NCI-H69 (cell line): Measurements from ENCODE around the gene COPG1.

ENCODE experiments used
- DNase-seq: peaks from one replicate; lab custom pipeline; 2025; lab: John Stamatoyannopoulos, UW

Gene COPG1

DNA sequence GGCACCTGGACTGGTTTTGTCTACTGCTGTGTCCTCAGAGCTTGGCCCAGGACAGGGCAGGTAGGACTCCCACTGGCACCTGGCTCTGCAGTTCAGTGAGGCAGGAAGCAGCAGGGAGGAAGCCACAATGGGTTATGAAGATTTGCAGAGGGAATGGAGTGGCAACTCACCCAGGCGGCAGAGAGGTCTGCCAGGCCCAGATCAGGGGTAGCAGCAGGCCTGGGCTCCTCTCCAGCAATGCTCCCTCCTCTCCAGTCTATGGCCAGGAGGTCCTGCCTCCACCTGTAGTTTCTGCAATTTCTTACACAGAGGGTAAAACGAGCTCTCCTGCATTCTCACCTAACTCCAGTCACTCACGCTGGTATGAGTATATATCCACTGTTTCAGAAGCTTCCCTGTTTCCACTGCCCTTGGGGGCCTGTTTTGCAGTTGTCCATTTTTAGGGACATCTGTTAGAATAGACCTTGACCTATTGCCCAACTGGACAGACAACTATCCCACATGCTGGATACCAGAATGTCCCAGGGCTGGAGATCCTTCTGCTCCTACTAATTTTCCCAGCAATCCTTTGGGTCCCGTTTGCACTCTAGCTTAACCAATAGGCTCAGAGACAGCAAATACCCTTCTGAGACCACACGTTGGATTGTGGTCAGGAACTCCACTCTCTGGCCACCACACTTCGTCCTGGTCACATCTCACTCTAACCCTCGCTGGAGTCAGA, 64.4 kb downstream of the COPG1 start:
- peak; percentile 36 for DNase-seq

DNA sequence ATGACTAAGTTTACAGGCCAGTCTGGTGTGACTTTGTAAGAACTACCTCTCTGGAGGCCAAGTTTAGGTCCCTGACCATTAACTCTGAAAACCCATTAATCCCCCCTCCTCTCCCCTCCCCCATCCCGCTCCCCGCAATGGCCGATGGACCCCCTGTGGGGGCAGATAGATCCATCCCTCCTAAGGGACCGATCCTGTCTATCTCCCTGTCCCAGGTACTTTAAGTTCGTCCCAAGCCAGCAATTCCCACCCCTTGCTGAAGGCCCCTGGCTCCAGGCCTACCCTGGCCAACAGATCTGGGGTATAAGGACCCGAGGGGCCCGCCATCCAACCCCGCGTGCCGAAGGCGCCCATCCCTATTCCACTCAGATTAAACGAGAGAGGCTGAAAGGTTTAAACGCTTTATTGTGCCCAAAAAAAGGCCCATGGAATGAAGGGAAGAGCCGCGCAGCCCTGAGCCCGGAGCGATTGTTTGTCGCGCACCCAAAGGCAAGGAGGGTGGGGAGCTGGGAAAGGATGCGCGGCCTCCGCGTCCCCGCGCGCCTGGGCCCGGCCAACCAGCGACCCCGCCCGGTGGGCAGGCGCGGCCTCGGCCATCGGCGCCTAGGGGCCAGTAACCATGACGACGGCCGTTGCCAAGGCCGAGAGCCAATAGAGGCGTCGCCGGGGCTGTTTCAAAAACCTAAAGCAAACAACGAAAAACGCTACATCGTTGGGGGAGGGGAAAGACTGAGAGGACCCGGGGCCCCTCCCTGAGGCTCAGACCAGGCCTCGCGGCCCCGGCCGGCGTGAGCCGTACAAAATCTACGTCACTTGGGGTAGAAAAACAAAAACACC, 65.2 kb downstream of the COPG1 start:
- peak; percentile 97 for DNase-seq

DNA sequence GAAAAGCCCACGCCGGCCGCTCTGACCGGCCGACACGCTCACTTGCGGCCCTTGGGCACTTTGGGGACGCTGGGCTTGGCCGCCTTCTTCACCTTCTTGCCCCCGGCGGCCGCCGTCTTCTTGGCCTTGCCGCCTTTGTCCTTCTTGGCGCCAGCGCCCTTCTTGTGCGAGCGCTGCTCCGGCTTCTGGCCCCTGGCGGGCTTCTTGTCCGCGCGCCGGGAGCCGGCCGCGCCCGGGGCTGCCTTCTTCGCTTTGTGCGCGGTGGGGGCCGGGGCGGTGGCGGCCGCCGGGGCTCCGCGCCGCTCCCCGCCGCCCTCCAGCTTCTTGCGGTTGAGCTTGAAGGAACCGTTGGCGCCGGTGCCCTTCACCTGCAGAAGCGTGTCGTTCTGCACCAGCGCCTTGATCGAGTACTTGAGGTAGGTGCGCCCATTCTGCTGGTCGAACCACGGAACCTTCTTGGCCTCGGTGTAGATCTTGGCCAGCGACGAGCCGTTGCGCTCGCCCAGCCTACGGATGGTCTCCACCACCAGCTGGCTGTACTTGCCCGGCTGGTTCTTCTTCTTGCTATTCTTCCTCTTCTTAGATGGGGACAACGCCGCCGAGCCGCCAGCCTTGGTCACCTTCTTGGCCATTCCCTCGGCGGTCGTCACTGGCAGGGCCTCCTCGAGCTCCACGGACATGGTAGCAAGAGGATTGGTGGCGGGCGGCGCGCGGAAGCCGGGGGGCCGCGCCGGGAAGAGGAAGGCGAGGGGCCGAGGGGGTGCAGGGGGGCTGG, 66.0 kb downstream of the COPG1 start:
- peak; percentile 62 for DNase-seq

DNA sequence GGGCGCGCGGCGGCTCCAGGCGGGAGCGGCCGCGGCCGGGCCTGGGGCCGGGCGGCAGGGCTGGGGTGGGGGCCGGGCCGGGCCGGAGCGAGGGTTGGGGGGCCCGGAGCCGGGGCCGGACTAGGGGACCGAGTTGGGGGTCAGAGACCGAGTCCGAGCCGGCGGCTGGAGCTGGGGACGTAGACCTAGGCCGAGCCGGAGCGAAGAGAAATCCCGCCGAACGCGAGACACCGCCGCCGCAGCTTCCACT, 66.5 kb downstream of the COPG1 start:
- DNase-seq = no peak

DNA sequence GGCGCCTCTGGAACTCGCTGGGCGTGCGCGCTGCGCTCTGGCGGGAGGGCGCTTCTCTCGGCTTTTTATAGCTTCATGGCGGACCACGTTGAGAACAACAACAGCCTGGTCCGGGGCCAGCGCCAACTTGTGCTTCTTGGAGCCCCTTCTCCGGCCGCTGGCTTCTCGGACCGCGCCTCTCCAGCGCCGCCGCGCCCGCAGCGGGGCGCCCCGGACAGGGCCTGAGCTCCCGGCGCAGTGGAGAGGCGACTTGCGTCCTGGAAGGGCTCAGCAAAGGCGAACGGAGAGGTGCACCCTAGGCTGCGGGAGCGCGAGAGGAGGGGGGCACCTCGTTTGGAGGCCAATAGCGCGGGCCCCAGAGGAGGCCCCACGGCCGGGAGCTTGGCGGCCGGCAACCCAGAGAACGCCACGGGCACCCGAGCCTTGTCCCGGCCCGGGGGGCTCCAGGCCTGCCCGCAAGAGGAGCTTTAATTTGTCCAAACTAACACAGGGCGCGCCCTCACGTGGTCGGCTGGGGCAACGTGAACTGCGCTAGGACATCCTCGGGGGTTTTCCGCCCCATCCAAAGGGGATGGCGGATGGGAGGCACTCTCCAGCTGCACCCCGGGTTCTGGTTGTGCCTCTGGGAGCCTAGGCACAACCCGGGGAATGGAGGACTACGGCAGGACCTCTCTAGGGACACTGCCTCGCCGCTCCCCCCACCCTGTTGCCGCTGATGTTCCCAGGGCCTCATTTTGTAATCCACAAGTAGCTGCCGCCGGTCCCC, 67.0 kb downstream of the COPG1 start:
- DNase-seq = peak; percentile 80

DNA sequence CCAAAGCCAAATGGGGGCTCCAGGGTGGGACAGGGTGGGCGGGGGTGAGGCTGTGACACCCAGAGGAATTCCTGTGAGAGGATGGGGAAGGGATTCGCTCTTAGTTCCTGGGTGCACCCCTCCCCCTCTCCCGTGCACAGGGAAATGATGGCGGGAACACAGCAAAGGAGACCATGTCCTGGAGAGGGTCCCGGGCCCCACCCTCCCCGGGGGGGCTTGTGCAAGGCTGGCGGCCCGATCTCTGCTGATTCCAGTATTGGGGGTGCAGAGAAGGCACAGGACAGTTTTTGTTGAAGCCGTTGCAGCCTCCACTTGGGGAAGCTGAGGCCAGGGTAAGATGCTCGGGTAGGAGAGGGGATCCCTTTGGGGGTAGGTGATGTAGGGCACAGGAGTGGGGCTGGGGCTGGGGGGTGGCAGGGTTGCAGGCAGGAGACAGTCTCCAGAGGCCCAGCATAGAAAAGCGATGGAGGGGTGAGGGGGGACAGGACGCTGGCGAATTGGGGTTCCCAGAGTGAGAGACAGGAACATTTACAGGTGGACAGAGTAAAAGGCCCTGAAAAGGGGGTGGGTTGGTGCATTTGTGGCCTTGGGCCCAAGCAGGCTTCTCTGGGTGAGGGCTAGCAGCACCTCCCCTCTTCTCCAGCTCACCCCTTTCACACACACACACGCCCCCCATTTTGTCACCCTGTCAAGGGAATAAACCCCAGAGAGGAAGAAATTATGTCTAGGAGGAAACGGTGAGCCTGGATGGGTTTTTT, 67.8 kb downstream of the COPG1 start:
- DNase-seq = no peak

DNA sequence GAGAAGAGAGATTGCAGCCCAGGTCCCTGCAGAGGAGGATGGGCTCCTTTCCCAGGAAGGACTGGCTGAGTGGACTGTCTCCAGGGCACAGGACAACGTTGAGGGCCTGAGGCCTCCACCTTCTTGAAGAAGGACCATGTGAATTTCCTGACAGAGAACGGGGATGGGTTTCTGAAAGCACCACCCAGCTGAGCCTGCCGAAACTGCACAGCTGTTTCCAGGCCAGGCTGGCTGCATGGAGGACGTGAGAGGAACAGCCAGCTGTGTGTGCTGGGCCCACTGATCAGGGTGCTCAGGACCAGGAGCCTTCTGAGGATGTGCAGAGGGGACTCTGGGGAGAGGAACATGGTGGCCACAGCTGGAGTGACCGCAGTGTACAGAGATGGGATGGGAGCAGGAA, 68.4 kb downstream of the COPG1 start:
- DNase-seq = no peak

DNA sequence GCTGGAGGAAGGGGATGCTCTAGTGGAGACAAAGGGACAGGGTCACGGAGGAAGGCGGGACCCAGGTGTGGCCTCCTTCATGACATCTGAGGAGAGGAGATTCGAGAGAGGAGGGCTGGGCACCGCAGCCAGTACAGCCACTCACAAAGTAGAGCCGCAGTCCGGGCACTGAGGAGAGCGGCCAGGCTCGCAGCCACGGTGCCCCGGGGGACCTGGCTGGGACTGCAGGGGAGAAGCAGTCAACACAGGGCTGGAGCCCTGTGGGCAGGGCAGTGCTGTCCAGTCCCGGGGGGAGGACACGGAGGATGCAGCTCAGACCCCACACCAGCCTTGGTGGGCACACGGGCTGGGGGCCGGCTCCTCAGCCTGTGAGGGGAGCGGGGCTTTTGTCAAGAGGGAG, 69.5 kb downstream of the COPG1 start:
- no peak for DNase-seq

DNA sequence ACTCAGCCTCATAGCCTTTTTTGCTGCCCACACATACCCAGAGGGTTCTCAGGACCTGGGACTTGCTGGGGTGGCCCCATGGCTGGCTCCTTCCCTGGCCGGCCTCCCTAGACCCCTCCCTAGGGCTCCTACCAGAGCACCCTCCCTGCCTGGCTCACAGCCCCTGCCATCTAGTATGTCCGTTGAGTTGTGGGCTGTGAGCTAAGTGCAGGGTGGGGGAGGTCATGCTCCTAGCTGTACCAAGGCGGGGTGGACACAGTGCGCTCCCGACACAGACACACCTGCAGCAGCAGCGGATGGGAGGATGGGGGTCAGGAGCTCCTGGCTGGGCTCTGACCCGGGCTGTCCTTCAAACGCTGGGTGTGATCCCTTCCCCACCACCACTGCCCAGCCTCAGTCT, 70.9 kb downstream of the COPG1 start:
- DNase-seq = no peak

DNA sequence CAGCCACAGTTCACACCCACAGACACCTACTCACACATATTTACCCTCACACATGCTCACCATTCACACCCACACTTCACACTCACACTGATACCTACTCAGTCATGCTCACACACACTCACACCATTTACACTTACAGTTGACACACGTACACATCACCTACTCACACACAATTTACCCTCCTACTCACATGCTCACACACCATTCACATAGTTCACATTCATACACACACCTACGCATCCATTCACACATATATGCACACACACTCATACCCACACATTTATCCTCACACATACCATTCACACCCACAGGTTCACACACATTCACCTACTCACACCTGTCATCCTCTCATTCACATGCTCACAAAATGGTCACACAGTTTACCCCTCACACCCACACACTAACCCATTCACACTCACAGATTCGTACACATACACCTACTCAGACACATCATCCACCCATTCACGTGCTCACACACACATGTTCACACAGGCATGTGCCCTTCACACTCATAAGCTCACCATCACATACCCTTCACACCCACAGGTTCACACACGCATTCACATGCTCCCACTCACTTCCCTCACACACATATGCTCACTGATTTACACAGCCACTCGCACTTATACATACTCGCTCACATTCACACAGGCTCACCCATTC, 71.5 kb downstream of the COPG1 start:
- DNase-seq = no peak

DNA sequence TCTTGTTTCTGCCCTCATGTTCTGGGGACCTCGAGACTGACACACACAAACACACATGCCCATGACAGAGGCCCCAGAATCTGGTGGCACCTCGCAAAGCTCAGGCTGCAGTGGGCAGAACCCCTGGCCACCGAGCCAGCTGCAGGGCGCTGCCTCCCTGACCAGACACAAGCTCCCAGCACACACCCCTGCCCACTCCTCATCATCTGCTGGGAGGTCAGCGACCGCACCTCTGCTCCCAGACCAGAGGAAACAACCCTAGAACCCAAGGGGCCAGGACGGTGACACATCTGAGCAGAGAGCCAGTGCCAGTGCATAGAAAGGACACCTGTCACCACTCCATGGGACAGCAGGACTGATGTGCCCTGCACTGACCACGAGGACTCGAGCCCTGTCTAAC, 72.5 kb downstream of the COPG1 start:
- no peak for DNase-seq

DNA sequence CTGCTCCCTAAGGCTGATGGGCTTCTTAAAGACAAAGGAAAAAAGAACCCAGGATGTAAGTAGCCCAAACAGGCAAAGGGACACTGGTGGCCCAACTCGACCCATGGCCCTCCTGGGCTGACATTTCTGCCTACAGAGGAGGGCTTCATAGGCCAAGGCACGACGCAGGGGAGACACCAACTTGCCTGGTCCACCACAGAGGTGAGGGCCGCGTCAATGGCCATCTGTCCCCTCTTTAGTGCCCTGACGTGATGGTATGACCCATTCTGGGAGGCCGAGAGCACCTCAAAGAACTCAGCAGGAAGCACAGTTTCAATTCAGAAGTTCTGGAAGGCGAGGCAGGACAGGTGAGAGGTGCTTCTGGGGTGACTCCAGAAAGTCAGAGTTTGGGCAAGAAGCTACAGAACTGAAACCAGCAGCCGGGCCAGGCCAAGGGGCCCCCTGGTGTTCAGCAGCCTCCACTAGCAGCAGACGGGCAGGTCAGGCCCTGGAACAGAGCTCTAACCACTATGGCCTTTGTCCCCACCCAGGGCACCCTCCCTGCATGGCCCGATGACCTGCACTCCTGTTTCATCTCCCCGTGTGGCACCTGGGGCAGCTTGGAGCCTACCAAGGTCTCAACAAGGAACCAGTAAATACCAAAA, 74.4 kb downstream of the COPG1 start:
- DNase-seq = no peak

DNA sequence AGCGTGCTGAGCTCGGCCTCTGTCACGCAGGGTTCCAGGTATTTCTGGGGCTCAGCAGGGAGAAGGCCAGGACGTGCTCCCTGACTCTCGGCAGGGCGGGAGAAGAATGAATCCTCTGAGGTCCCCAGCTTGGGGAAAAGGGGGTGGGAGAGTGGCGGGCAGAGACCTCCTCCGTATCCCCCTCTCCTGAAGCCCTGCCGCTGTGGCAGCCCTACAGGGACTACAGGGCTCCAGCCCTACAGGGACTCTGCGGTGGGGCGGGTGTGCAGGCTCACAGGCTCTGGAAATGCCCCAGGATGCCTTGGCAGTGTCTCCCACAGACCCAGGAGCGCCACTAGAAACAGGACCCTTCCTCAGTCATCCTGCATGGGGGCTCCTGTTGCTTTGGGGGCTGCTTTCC, 75.4 kb downstream of the COPG1 start:
- no peak for DNase-seq

DNA sequence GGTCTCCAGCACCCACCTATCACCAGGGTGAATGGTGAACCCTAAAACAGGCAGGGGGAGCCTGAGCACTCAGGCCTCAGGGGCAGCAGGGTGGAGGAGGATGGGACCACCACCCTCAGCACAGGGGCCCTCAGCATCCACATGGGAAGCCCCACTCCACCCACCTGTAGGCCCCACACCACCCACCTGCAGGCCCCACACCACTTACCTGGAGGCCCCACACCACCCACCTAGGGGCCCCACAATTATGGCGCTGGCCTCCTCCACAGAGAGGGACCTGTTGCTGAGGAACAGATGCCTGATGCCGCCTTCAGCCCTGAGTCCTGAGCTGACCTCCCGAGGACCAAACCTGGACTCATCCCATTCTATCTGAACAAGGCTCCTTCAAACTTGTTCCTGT, 76.0 kb downstream of the COPG1 start:
- DNase-seq = no peak

DNA sequence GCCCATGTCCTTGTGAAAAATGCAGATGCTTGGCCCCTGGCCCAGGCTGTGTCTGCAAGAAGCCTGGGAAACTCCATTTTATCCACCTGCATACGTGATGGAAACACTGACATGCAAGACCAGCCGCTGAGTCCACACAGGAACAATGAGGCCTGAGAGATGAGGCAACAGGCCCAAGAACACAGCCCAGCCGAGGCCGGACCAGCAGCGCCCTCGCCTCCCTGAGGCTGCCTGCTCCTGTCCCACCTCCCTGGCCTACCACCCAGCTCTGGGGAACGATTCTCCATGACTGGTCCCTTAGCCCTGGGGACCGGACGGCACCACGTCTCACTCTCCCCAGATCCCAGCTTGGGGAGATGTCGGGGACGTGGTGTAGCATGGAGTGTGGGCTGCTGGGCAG, 76.7 kb downstream of the COPG1 start:
- DNase-seq = no peak

DNA sequence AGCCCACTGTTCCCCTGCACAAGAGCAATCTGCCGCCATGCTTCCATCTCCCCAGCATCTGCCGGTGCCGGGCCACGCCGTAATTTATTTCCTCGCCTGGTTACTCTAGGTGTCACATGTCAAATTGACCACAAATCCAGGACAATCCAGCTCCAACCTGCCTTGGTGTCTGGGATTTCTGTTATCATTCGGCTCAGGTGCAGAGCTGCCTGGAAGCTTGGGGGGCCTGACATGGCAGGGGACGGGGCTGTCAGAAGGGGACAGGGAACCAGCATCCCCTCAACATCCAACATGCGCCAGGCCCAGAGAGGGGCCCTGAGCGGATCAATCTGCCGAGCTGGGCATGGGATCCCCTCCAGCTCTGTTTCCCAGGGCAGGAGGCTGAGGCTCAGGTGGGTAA, 77.2 kb downstream of the COPG1 start:
- no peak for DNase-seq
